Breast epithelium (tissue), 3 donors: ENCODE results near the gene CLNK.

Experiments
- CTCF ChIP-seq, 3 donors: fragments of 450-650 bp; IDR thresholded peaks; one replicate each; pipeline ENCODE4 v1.5.1; 2016 to 2017; ENCODE audit warnings: antibody characterized with exemption in 3 of 3, mild to moderate bottlenecking in 3 of 3, moderate library complexity in 3 of 3
- POLR2A ChIP-seq: fragments of 450-650 bp; IDR thresholded peaks from one replicate; pipeline ENCODE4 v1.6.1; 2016; ENCODE audit warnings: antibody characterized with exemption, mild to moderate bottlenecking, moderate library complexity

- TF ChIP-seq CTCF (IDR thresholded peaks at IDR 0.05) = no peak
- TF ChIP-seq POLR2A = no peak
These were observed 160.3 kb downstream of the CLNK start for GRCh38 chr4:10524196-10524833.
